Activated CD4-positive, CD25-positive, alpha-beta regulatory T cell (primary cell): ENCODE measurements around the gene NMUR2.

Source experiments
- DNase-seq, 4 experiments: peaks; one replicate each; lab custom pipeline; 2025; lab: John Stamatoyannopoulos, UW

Gene NMUR2

GRCh38 chr5:152405145-152405544, at the start of gene NMUR2:
Gene NMUR2 (minus strand): TSS chr5:152405279. CDS start chr5:152405113, 166 bp downstream.
- DNase-seq, result no peak

- DNase-seq, result no peak
These were observed 38.9 kb upstream of the NMUR2 start for GRCh38 chr5:152443935-152444334.

- DNase-seq, result no peak
These were observed 34.7 kb upstream of the NMUR2 start for GRCh38 chr5:152439791-152440190.

- DNase-seq, result no peak
These were observed 32.8 kb upstream of the NMUR2 start for GRCh38 chr5:152437866-152438265.

- no peak for DNase-seq
These were observed 22.6 kb upstream of the NMUR2 start for GRCh38 chr5:152427721-152428120.

GRCh38 chr5:152425083-152425482, 20.0 kb upstream of the NMUR2 start:
- DNase-seq, result no peak

- no peak for DNase-seq
These were observed 19.4 kb upstream of the NMUR2 start for GRCh38 chr5:152424501-152424900.

GRCh38 chr5:152422081-152422480, 17.0 kb upstream of the NMUR2 start:
- DNase-seq, result no peak

GRCh38 chr5:152412129-152412528, 7.0 kb upstream of the NMUR2 start:
- no peak for DNase-seq

GRCh38 chr5:152406082-152406481, 1.0 kb upstream of the NMUR2 start:
- DNase-seq, result no peak

- no peak for DNase-seq
These were observed 585 bp downstream of the NMUR2 start for GRCh38 chr5:152404494-152404893.

- DNase-seq, result no peak
These were observed 2.0 kb downstream of the NMUR2 start for GRCh38 chr5:152403046-152403445.

- no peak for DNase-seq
These were observed 4.2 kb downstream of the NMUR2 start for GRCh38 chr5:152400846-152401245.

- no peak for DNase-seq
These were observed 7.5 kb downstream of the NMUR2 start for GRCh38 chr5:152397581-152397980.

- DNase-seq, result no peak
These were observed 11.6 kb downstream of the NMUR2 start for GRCh38 chr5:152393441-152393840.

- DNase-seq, result no peak
These were observed 15.8 kb downstream of the NMUR2 start for GRCh38 chr5:152389208-152389849.

GRCh38 chr5:152388610-152389009, 16.5 kb downstream of the NMUR2 start:
- no peak for DNase-seq

- DNase-seq, result no peak
These were observed 24.5 kb downstream of the NMUR2 start for GRCh38 chr5:152380415-152381123.

- no peak for DNase-seq
These were observed 25.7 kb downstream of the NMUR2 start for GRCh38 chr5:152379331-152379730.

- no peak for DNase-seq
These were observed 26.3 kb downstream of the NMUR2 start for GRCh38 chr5:152378730-152379129.

- no peak for DNase-seq
These were observed 28.2 kb downstream of the NMUR2 start for GRCh38 chr5:152376886-152377285.

- DNase-seq, result no peak
These were observed 30.3 kb downstream of the NMUR2 start for GRCh38 chr5:152374711-152375275.

GRCh38 chr5:152372875-152373274, 32.2 kb downstream of the NMUR2 start:
- DNase-seq, result no peak
